Mucosa of rectum (tissue), 2 donors: ENCODE measurements around the gene FMO1.
"Not testable (repeated sequence)": the region's sequence is repeated elsewhere in the genome, so short reads cannot be mapped to it uniquely, and the experiment has no call there.

ENCODE experiments used
- H3K27ac ChIP-seq, 2 donors: one replicate each; pipeline ENCODE4 v1.7.0; 2013; ENCODE audit warnings: inconsistent platforms in 2 of 2, low read depth in 2 of 2, low read length in 2 of 2
- H3K27me3 ChIP-seq, 2 donors: one replicate each; pipeline ENCODE4 v1.7.0; 2013; ENCODE audit warnings: low read length in 2 of 2; ENCODE audit not compliant: control insufficient read depth in 2 of 2, insufficient read depth in 2 of 2
- H3K36me3 ChIP-seq, 2 donors: one replicate each; pipeline ENCODE4 v1.7.0; 2013; ENCODE audit warnings: low read length in 2 of 2; ENCODE audit not compliant: control insufficient read depth in 2 of 2, insufficient read depth in 2 of 2
- H3K4me1 ChIP-seq, 2 donors: one replicate each; pipeline ENCODE4 v1.7.0; 2013; ENCODE audit warnings: low read length in 2 of 2, mild to moderate bottlenecking in 1 of 2; ENCODE audit not compliant: control insufficient read depth in 2 of 2, insufficient read depth in 2 of 2
- H3K4me3 ChIP-seq, 2 donors: one replicate each; pipeline ENCODE4 v1.7.0; 2013; ENCODE audit warnings: low read length in 2 of 2
- H3K9ac ChIP-seq, 2 donors: one replicate each; pipeline ENCODE4 v1.7.0; 2013; ENCODE audit warnings: low read length in 2 of 2, low read depth in 1 of 2, mild to moderate bottlenecking in 1 of 2
- H3K9me3 ChIP-seq, 2 donors: one replicate each; pipeline ENCODE4 v1.7.0; 2013; ENCODE audit warnings: low read length in 2 of 2; ENCODE audit not compliant: control insufficient read depth in 2 of 2
- donor health status: healthy.
- donor health status: Normal muscosa, but diverticular disease.

The FMO1 gene

GRCh38 chr1:171277534-171277933 is 29.2 kb downstream of the FMO1 start:
- H3K4me1 ChIP-seq, result no peaks in the 10 kb centered on the region
- H3K9me3 ChIP-seq, result no peaks in the 10 kb centered on the region
- no peak overlapping the region for H3K9ac ChIP-seq
- H3K27ac ChIP-seq, result no peak overlapping the region
- H3K36me3 ChIP-seq, result no peaks in the 10 kb centered on the region
- H3K27me3 ChIP-seq, result no peaks in the 10 kb centered on the region
- H3K4me3 ChIP-seq, result no peak overlapping the region

- no peaks in the 10 kb centered on the region for H3K9me3 ChIP-seq
- no peaks in the 10 kb centered on the region for H3K36me3 ChIP-seq
- no peak overlapping the region for H3K9ac ChIP-seq
- no peak overlapping the region for H3K27ac ChIP-seq
- no peak overlapping the region for H3K4me3 ChIP-seq
- H3K4me1 ChIP-seq, result no peaks in the 10 kb centered on the region
- no peaks in the 10 kb centered on the region for H3K27me3 ChIP-seq
Observed at GRCh38 chr1:171279234-171279633, 30.9 kb downstream of the FMO1 start.

- H3K36me3 ChIP-seq, result no peaks in the 10 kb centered on the region
- H3K9ac ChIP-seq, result no peak overlapping the region
- no peak overlapping the region for H3K27ac ChIP-seq
- H3K27me3 ChIP-seq, result no peaks in the 10 kb centered on the region
- no peaks in the 10 kb centered on the region for H3K4me1 ChIP-seq
- H3K4me3 ChIP-seq, result no peak overlapping the region
- no peaks in the 10 kb centered on the region for H3K9me3 ChIP-seq
Observed at GRCh38 chr1:171279678-171280077, 31.4 kb downstream of the FMO1 start.

GRCh38 chr1:171280599-171280998 is 32.3 kb downstream of the FMO1 start:
- H3K27me3 ChIP-seq, result no peaks in the 10 kb centered on the region
- no peaks in the 10 kb centered on the region for H3K9me3 ChIP-seq
- H3K4me1 ChIP-seq, result no peaks in the 10 kb centered on the region
- no peak overlapping the region for H3K27ac ChIP-seq
- H3K36me3 ChIP-seq, result no peaks in the 10 kb centered on the region
- no peak overlapping the region for H3K9ac ChIP-seq
- H3K4me3 ChIP-seq, result no peak overlapping the region

GRCh38 chr1:171286032-171286705 is 37.9 kb downstream of the FMO1 start:
- Histone ChIP-seq H3K27ac (no peak overlapping the region), H3K36me3 (no peaks in the 10 kb centered on the region), H3K9ac (no peak overlapping the region), H3K27me3 (no peaks in the 10 kb centered on the region), H3K4me1 (no peaks in the 10 kb centered on the region), H3K9me3 (no peaks in the 10 kb centered on the region), H3K4me3 (no peak overlapping the region)

- H3K27ac ChIP-seq, result no peak overlapping the region
- no peaks in the 10 kb centered on the region for H3K4me1 ChIP-seq
- no peaks in the 10 kb centered on the region for H3K36me3 ChIP-seq
- no peak overlapping the region for H3K4me3 ChIP-seq
- H3K27me3 ChIP-seq, result no peaks in the 10 kb centered on the region
- no peak overlapping the region for H3K9ac ChIP-seq
- no peaks in the 10 kb centered on the region for H3K9me3 ChIP-seq
Observed at GRCh38 chr1:171290621-171291020, 42.3 kb downstream of the FMO1 start.

GRCh38 chr1:171292799-171293198 is 44.5 kb downstream of the FMO1 start:
- no peaks in the 10 kb centered on the region for H3K4me1 ChIP-seq
- H3K27ac ChIP-seq, result no peak overlapping the region
- no peaks in the 10 kb centered on the region for H3K36me3 ChIP-seq
- no peak overlapping the region for H3K9ac ChIP-seq
- H3K27me3 ChIP-seq, result no peaks in the 10 kb centered on the region
- H3K4me3 ChIP-seq, result no peak overlapping the region
- no peaks in the 10 kb centered on the region for H3K9me3 ChIP-seq

- H3K9me3 ChIP-seq, H3K9ac ChIP-seq, H3K4me1 ChIP-seq, H3K4me3 ChIP-seq, H3K27ac ChIP-seq, H3K36me3 ChIP-seq, H3K27me3 ChIP-seq: not testable (repeated sequence)
Observed at GRCh38 chr1:171295383-171295782, 47.1 kb downstream of the FMO1 start.

GRCh38 chr1:171295821-171296220 is 47.5 kb downstream of the FMO1 start:
- H3K4me3 ChIP-seq, result no peak overlapping the region
- no peak overlapping the region for H3K27ac ChIP-seq
- H3K4me1 ChIP-seq, result no peaks in the 10 kb centered on the region
- H3K27me3 ChIP-seq, result no peaks in the 10 kb centered on the region
- H3K9me3 ChIP-seq, result peaks cover 0 to 5% of the 10 kb centered on the region in 2 donors
- no peak overlapping the region for H3K9ac ChIP-seq
- no peaks in the 10 kb centered on the region for H3K36me3 ChIP-seq

- H3K36me3 ChIP-seq, result no peaks in the 10 kb centered on the region
- no peaks in the 10 kb centered on the region for H3K4me1 ChIP-seq
- peaks cover 0 to 5% of the 10 kb centered on the region in 2 donors for H3K9me3 ChIP-seq
- H3K4me3 ChIP-seq, result no peak overlapping the region
- H3K9ac ChIP-seq, result no peak overlapping the region
- no peak overlapping the region for H3K27ac ChIP-seq
- no peaks in the 10 kb centered on the region for H3K27me3 ChIP-seq
Observed at GRCh38 chr1:171296897-171297296, 48.6 kb downstream of the FMO1 start.

- peaks cover 0 to 5% of the 10 kb centered on the region in 2 donors for H3K9me3 ChIP-seq
- H3K9ac ChIP-seq, result no peak overlapping the region
- no peaks in the 10 kb centered on the region for H3K4me1 ChIP-seq
- H3K4me3 ChIP-seq, result no peak overlapping the region
- H3K27ac ChIP-seq, result no peak overlapping the region
- H3K36me3 ChIP-seq, result no peaks in the 10 kb centered on the region
- no peaks in the 10 kb centered on the region for H3K27me3 ChIP-seq
Observed at GRCh38 chr1:171298696-171299095, 50.4 kb downstream of the FMO1 start.
